HG02884 (cell line): Measurements from ENCODE around the gene B4GALT1.
A peak's percentile ranks its signal among the peaks of the same experiment; 100 is the strongest.

Experiments used
- ATAC-seq: cut with Tn5 transposase; IDR thresholded peaks from one replicate; pipeline ENCODE4 v1.9.1; 2021; ENCODE audit warnings: mild to moderate bottlenecking, moderate library complexity; ENCODE audit not compliant: unreplicated experiment

The B4GALT1 gene

GRCh38 chr9:33167084-33167971 lies at the start of gene B4GALT1:
TSS of gene B4GALT1 (minus strand) at chr9:33167336. CDS start at chr9:33167169, 167 bp downstream.
- peak; percentile 54 for ATAC-seq

- no peak for ATAC-seq
Measured at GRCh38 chr9:33211695-33212393, 44.7 kb upstream of the B4GALT1 start.

GRCh38 chr9:33210006-33210715 lies 43.0 kb upstream of the B4GALT1 start:
- ATAC-seq = no peak

GRCh38 chr9:33209394-33209793 lies 42.3 kb upstream of the B4GALT1 start:
- ATAC-seq = no peak

GRCh38 chr9:33202552-33203201 lies 35.5 kb upstream of the B4GALT1 start:
- peak; percentile 99 for ATAC-seq

GRCh38 chr9:33202018-33202417 lies 34.9 kb upstream of the B4GALT1 start:
- peak; percentile 30 for ATAC-seq

GRCh38 chr9:33198165-33198564 lies 31.0 kb upstream of the B4GALT1 start:
- ATAC-seq = no peak

- ATAC-seq = no peak
Measured at GRCh38 chr9:33197279-33198152, 30.4 kb upstream of the B4GALT1 start.

- ATAC-seq = no peak
Measured at GRCh38 chr9:33196736-33197135, 29.6 kb upstream of the B4GALT1 start.

GRCh38 chr9:33193818-33194217 lies 26.7 kb upstream of the B4GALT1 start:
- ATAC-seq = no peak

- no peak for ATAC-seq
Measured at GRCh38 chr9:33192493-33193255, 25.5 kb upstream of the B4GALT1 start.

- ATAC-seq = no peak
Measured at GRCh38 chr9:33190021-33190705, 23.0 kb upstream of the B4GALT1 start.

GRCh38 chr9:33189331-33189791 lies 22.2 kb upstream of the B4GALT1 start:
- no peak for ATAC-seq

GRCh38 chr9:33188711-33189110 lies 21.6 kb upstream of the B4GALT1 start:
- ATAC-seq = no peak

GRCh38 chr9:33187519-33188218 lies 20.5 kb upstream of the B4GALT1 start:
- ATAC-seq = no peak

- ATAC-seq = no peak
Measured at GRCh38 chr9:33186457-33187168, 19.5 kb upstream of the B4GALT1 start.

- no peak for ATAC-seq
Measured at GRCh38 chr9:33185858-33186257, 18.7 kb upstream of the B4GALT1 start.
